GM12892 (cell line): ENCODE measurements around the gene LECT2.

Experiments
- POLR2A ChIP-seq: IDR thresholded peaks from 2 replicates; pipeline ENCODE4 v1.6.1; 2011; ENCODE audit warnings: low read depth, low read length, control low read depth
- POLR2AphosphoS5 ChIP-seq: IDR thresholded peaks from 2 replicates; pipeline ENCODE4 v1.6.1; 2011; ENCODE audit warnings: low read depth, low read length, control low read depth

- TF ChIP-seq POLR2A = no peak
- no peak for TF ChIP-seq POLR2AphosphoS5
These were observed 12.5 kb downstream of the LECT2 start for GRCh38 chr5:135942202-135942771.
